K562 (cell line): ENCODE measurements around the gene PODNL1. TPM values are rescaled to one million over a fixed set of nuclear protein-coding genes. Genes with fewer than 3 reads are reported as not detected.
A peak's percentile ranks its signal among the peaks of the same experiment; 100 is the strongest.

Source experiments
- CBFA2T3 ChIP-seq: fragments of 450-650 bp; IDR thresholded peaks from 2 replicates; pipeline ENCODE4 v1.6.1; 2017
- ELF1 ChIP-seq: fragments of 200-800 bp; sonication (Bioruptor generic); IDR thresholded peaks from 2 replicates; pipeline ENCODE4 v1.6.1; 2016; ENCODE audit warnings: missing genetic modification characterization, missing compliant biosample characterization
- ETV6 ChIP-seq, 3 experiments: fragments of 150-350 bp in 1 of 3; sonication (generic) in 1 of 3; formaldehyde crosslinking in 1 of 3; IDR thresholded peaks; 2 replicates each; pipeline versions ENCODE4 v1.6.1 to v1.8.0; 2014 to 2022; ENCODE audit warnings: borderline replicate concordance in 2 of 3, low read depth in 2 of 3, antibody characterized with exemption in 1 of 3, low read length in 1 of 3, mild to moderate bottlenecking in 1 of 3, missing genetic modification reagents in 1 of 3
- NCOA1 ChIP-seq: fragments of 450-650 bp; IDR thresholded peaks from 2 replicates; pipeline ENCODE4 v1.6.1; 2016; ENCODE audit warnings: low read depth
- PHB2 ChIP-seq: fragments of 450-650 bp; IDR thresholded peaks from 2 replicates; pipeline ENCODE4 v1.6.1; 2017; ENCODE audit warnings: low read depth
- TCFL5 ChIP-seq: fragments of 250-450 bp; sonication (Bioruptor Pico); conservative IDR thresholded peaks from 2 replicates; pipeline ENCODE4 v1.6.1; 2021; ENCODE audit warnings: mild to moderate bottlenecking, moderate library complexity, matching md5 sums
- THAP12 ChIP-seq: fragments of 250-450 bp; sonication (Bioruptor Pico); IDR thresholded peaks from 2 replicates; pipeline ENCODE4 v1.9.0; 2021; ENCODE audit warnings: mild to moderate bottlenecking, inconsistent platforms
- ZNF263 ChIP-seq: sonication (generic); formaldehyde crosslinking; IDR thresholded peaks from 2 replicates; pipeline ENCODE4 v1.8.0; 2022; ENCODE audit warnings: mild to moderate bottlenecking, missing genetic modification reagents, borderline replicate concordance
- ZNF445 ChIP-seq: fragments of 250-450 bp; sonication (Bioruptor Pico); IDR thresholded peaks from 2 replicates; pipeline ENCODE4 v1.4.0; 2020; ENCODE audit warnings: low read depth, mild to moderate bottlenecking, moderate library complexity
- ZNF77 ChIP-seq: fragments of 250-450 bp; sonication (Bioruptor Pico); IDR thresholded peaks from 2 replicates; pipeline ENCODE4 v1.5.0; 2020
- polyA plus RNA-seq, 8 experiments: library from polyadenylated mRNA; depleted of rRNA in 4 of 8; stranded (reverse) in 5 of 8; unstranded in 3 of 8; fragments of >200 nt; fragmentation: Nextera tagmentation in 2 of 8; fragmentation: Illumina TruSeq in 1 of 8; extraction: Ambion mirVana in 2 of 8; extraction: Trizol in 1 of 8; gene quantifications; 2 replicates each; pipeline versions ENCODE4 v1.2.1 to v1.2.3, GENCODE V29; 2011 to 2014; ENCODE audit warnings: inconsistent platforms in 1 of 8, missing spikeins in 1 of 8
- total RNA-seq, 7 experiments: library from RNA; depleted of rRNA in 6 of 7; stranded (reverse); fragments of >200 nt in 6 of 7; fragmentation: Illumina TruSeq in 2 of 7; extraction: Trizol in 2 of 7; gene quantifications; 2 replicates each; pipeline versions ENCODE4 v1.2.1 to v1.2.3, GENCODE V29; 2011 to 2021; ENCODE audit warnings: low replicate concordance in 1 of 7
- TF ChIP-seq, protein P1 (sequence below), 2 experiments: IDR thresholded peaks in 1 of 2; conservative IDR thresholded peaks in 1 of 2; 2 replicates each; pipeline ENCODE4 v1.6.1; 2016; ENCODE audit warnings: low read depth in 2 of 2, mild to moderate bottlenecking in 1 of 2, missing compliant biosample characterization in 1 of 2, missing genetic modification characterization in 1 of 2, moderate library complexity in 1 of 2
- TF ChIP-seq, protein P2 (sequence below): IDR thresholded peaks from 3 replicates; pipeline ENCODE4 v1.6.1; 2011; ENCODE audit warnings: borderline replicate concordance, mild to moderate bottlenecking, moderate library complexity; ENCODE audit not compliant: insufficient read length; ENCODE audit errors: extremely low read depth
- TF ChIP-seq, protein P3 (sequence below): sonication (generic); formaldehyde crosslinking; IDR thresholded peaks from 2 replicates; pipeline ENCODE4 v1.4.0; 2020; ENCODE audit warnings: mild to moderate bottlenecking, missing genetic modification reagents
- TF ChIP-seq, protein P4 (sequence below): IDR thresholded peaks from 2 replicates; pipeline ENCODE4 v1.6.1; 2016; ENCODE audit warnings: missing genetic modification characterization, missing compliant biosample characterization

Gene PODNL1
- total and polyA plus RNA-seq, 9 of the 15 experiments (the other 6 are each of a cell fraction or from before 2014, with no cell fraction given) = 0.18 to 0.47 (median 0.23) TPM; not detected in 3

DNA sequence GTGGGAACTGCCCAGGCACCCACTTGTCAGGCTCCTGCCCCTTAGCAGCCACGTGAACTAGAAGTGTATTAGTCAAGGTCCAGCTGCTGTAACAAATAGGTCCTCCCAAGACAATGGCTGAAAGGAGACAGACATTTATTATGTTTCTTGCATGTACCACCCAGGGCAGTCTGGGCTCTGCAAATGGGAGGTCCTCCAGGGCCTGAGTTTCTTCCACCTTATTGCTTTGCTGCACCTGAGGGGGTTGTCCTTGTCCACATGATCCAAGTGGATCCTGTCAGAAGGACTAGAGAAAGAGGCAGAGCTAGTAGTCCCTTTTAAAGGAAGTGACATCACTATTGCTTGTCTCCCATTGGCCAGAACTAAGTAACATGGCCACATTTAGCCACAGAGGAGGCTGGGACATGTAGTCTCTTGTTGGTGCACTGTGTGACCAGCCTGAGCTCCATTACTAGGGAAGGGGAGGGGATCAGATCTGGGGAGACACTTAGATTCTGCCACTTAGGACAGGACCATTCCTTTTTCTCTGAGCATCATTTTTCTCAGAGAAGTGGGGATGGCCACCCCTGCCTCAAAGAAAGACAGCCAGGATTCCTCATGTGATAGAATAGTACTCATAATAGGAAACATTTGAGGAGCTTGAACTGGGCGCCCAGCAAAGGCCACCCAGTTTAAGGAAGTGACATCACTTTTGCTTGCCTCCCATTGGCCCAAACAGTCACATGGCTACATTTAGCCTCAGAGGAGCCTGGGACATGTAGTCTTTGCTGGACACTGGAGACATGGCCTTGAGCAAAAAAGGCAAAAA is 17.1 kb downstream of the PODNL1 start (continued):
- TF ChIP-seq, protein P1, sequence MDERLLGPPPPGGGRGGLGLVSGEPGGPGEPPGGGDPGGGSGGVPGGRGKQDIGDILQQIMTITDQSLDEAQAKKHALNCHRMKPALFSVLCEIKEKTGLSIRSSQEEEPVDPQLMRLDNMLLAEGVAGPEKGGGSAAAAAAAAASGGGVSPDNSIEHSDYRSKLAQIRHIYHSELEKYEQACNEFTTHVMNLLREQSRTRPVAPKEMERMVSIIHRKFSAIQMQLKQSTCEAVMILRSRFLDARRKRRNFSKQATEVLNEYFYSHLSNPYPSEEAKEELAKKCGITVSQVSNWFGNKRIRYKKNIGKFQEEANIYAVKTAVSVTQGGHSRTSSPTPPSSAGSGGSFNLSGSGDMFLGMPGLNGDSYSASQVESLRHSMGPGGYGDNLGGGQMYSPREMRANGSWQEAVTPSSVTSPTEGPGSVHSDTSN (CRISPR knock-in tag; IDR thresholded peaks at IDR 0.05; ENCODE audit: low read depth) = no peak
- TF ChIP-seq, protein P1 (tag; conservative IDR thresholded peaks at IDR 0.05; ENCODE audit: low read depth) = no peak
- TF ChIP-seq ETV6 (IDR thresholded peaks at IDR 0.05; ENCODE audit: borderline replicate concordance in 1 of 2, low read depth in 2 of 2, low read length in 1 of 2) (no peak), ETV6 (CRISPR knock-in tag; IDR thresholded peaks at IDR 0.05; ENCODE audit: borderline replicate concordance) (no peak), ZNF445 (CRISPR knock-in tag) (no peak), ZNF263 (CRISPR knock-in tag) (no peak), CBFA2T3 (no peak), THAP12 (CRISPR knock-in tag) (no peak), NCOA1 (no peak), ELF1 (peak; percentile 65; the same call in 1 of the 2 replicates), TCFL5 (no peak), PHB2 (no peak), ZNF77 (no peak)
- TF ChIP-seq, protein P2, sequence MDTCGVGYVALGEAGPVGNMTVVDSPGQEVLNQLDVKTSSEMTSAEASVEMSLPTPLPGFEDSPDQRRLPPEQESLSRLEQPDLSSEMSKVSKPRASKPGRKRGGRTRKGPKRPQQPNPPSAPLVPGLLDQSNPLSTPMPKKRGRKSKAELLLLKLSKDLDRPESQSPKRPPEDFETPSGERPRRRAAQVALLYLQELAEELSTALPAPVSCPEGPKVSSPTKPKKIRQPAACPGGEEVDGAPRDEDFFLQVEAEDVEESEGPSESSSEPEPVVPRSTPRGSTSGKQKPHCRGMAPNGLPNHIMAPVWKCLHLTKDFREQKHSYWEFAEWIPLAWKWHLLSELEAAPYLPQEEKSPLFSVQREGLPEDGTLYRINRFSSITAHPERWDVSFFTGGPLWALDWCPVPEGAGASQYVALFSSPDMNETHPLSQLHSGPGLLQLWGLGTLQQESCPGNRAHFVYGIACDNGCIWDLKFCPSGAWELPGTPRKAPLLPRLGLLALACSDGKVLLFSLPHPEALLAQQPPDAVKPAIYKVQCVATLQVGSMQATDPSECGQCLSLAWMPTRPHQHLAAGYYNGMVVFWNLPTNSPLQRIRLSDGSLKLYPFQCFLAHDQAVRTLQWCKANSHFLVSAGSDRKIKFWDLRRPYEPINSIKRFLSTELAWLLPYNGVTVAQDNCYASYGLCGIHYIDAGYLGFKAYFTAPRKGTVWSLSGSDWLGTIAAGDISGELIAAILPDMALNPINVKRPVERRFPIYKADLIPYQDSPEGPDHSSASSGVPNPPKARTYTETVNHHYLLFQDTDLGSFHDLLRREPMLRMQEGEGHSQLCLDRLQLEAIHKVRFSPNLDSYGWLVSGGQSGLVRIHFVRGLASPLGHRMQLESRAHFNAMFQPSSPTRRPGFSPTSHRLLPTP = no peak
- TF ChIP-seq, protein P3, sequence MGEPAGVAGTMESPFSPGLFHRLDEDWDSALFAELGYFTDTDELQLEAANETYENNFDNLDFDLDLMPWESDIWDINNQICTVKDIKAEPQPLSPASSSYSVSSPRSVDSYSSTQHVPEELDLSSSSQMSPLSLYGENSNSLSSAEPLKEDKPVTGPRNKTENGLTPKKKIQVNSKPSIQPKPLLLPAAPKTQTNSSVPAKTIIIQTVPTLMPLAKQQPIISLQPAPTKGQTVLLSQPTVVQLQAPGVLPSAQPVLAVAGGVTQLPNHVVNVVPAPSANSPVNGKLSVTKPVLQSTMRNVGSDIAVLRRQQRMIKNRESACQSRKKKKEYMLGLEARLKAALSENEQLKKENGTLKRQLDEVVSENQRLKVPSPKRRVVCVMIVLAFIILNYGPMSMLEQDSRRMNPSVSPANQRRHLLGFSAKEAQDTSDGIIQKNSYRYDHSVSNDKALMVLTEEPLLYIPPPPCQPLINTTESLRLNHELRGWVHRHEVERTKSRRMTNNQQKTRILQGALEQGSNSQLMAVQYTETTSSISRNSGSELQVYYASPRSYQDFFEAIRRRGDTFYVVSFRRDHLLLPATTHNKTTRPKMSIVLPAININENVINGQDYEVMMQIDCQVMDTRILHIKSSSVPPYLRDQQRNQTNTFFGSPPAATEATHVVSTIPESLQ (CRISPR knock-in tag) = no peak
- TF ChIP-seq, protein P4, sequence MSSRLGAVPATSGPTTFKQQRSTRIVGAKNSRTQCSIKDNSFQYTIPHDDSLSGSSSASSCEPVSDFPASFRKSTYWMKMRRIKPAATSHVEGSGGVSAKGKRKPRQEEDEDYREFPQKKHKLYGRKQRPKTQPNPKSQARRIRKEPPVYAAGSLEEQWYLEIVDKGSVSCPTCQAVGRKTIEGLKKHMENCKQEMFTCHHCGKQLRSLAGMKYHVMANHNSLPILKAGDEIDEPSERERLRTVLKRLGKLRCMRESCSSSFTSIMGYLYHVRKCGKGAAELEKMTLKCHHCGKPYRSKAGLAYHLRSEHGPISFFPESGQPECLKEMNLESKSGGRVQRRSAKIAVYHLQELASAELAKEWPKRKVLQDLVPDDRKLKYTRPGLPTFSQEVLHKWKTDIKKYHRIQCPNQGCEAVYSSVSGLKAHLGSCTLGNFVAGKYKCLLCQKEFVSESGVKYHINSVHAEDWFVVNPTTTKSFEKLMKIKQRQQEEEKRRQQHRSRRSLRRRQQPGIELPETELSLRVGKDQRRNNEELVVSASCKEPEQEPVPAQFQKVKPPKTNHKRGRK (tag) = no peak
